Breast epithelium (tissue), 4 donors: Measurements from ENCODE around the gene BTK. TPM values are rescaled to one million over a fixed set of nuclear protein-coding genes. Genes with fewer than 3 reads are reported as not detected.
"Not testable (repeated sequence)": the region's sequence is repeated elsewhere in the genome, so short reads cannot be mapped to it uniquely, and the experiment has no call there.

Source experiments
- DNase-seq, 2 donors: peaks; one replicate each; pipeline ENCODE4 v3.0.0-alpha.2; 2019; ENCODE audit warnings: low spot score in 2 of 2
- H3K27ac ChIP-seq, 2 donors: fragments of 200-600 bp; sonication (generic) in 1 of 2; one replicate each; pipeline ENCODE4 v1.5.1; 2016 to 2019; ENCODE audit warnings: mild to moderate bottlenecking in 1 of 2
- H3K27me3 ChIP-seq, 2 donors: fragments of 200-600 bp; sonication (generic) in 1 of 2; one replicate each; pipeline versions ENCODE4 v1.5.1 to v1.6.0; 2017 to 2019; ENCODE audit warnings: control low read depth in 1 of 2, mild to moderate bottlenecking in 1 of 2
- H3K36me3 ChIP-seq: fragments of 200-600 bp; one replicate; pipeline ENCODE4 v1.5.1; 2019
- H3K4me1 ChIP-seq, 2 donors: fragments of 200-600 bp; sonication (generic); one replicate each; pipeline ENCODE4 v1.5.1; 2016 to 2019; ENCODE audit warnings: control low read depth in 1 of 2
- H3K4me3 ChIP-seq, 3 donors: fragments of 200-600 bp; sonication (generic); 1 replicate in 2 of 3; 2 replicates in 1 of 3; pipeline ENCODE4 v1.5.1; 2016 to 2019; ENCODE audit warnings: mild to moderate bottlenecking in 3 of 3, moderate library complexity in 2 of 3
- H3K9me3 ChIP-seq, 2 donors: fragments of 200-600 bp; sonication (generic) in 1 of 2; one replicate each; pipeline ENCODE4 v1.5.1; 2016 to 2019; ENCODE audit warnings: control low read depth in 1 of 2
- CTCF ChIP-seq, 3 donors: fragments of 450-650 bp; IDR thresholded peaks; one replicate each; pipeline ENCODE4 v1.5.1; 2016 to 2017; ENCODE audit warnings: antibody characterized with exemption in 3 of 3, mild to moderate bottlenecking in 3 of 3, moderate library complexity in 3 of 3
- POLR2A ChIP-seq: fragments of 450-650 bp; IDR thresholded peaks from one replicate; pipeline ENCODE4 v1.6.1; 2016; ENCODE audit warnings: antibody characterized with exemption, mild to moderate bottlenecking, moderate library complexity
- POLR2AphosphoS5 ChIP-seq, 3 donors: sonication (generic); formaldehyde crosslinking; IDR thresholded peaks; one replicate each; pipeline ENCODE4 v1.6.1; 2017; ENCODE audit warnings: antibody characterized with exemption in 3 of 3
- intact Hi-C: fragments of 100-400 bp; cut with DNase I; formaldehyde crosslinking; loops from one replicate; pipeline ENCODE4 v1.15.1; 2023; ENCODE audit warnings: low total_unique reads
- total RNA-seq, 3 donors: library from RNA; depleted of rRNA; stranded (reverse); fragments of >200 nt; gene quantifications; one replicate each; pipeline ENCODE4 v1.1.0, GENCODE V29; 2016

BTK gene
- total RNA-seq, 3 donors from 2014 or later, result 3.9 to 19.7 (median 7.9) TPM

GRCh38 chrX:101348452-101349192 lies 37.4 kb downstream of the BTK start, which contains the start of gene TIMM8A:
Gene TIMM8A (minus strand): TSS chrX:101348742. CDS start chrX:101348664, 78 bp downstream.
- Histone ChIP-seq H3K4me1 (no peaks in the 10 kb centered on the region), H3K9me3 (no peaks in the 10 kb centered on the region), H3K36me3 (no peaks in the 10 kb centered on the region), H3K4me3 (peak within 1 kb of the TSS; percentile 64 to 81 (median 65)), H3K27me3 (peaks cover 0 to 15% of the 10 kb centered on the region in 2 donors), H3K27ac (peak within 1 kb of the TSS; percentile 80 to 92)
- intact Hi-C loops, result no loop called here
- TF ChIP-seq CTCF (IDR thresholded peaks at IDR 0.05), result no peak
- peak; percentile 19 to 71 (median 27) for TF ChIP-seq POLR2AphosphoS5 (IDR thresholded peaks at IDR 0.05)
- DNase-seq, result peak; percentile 62 to 67

GRCh38 chrX:101347859-101348451 lies 38.0 kb downstream of the BTK start:
- intact Hi-C loops, result no loop called here
- no peaks in the 10 kb centered on the region for H3K4me1 ChIP-seq
- H3K36me3 ChIP-seq, result no peaks in the 10 kb centered on the region
- peaks cover 0 to 19% of the 10 kb centered on the region in 2 donors for H3K27me3 ChIP-seq
- no peak for TF ChIP-seq POLR2AphosphoS5 (IDR thresholded peaks at IDR 0.05)
- no peak for TF ChIP-seq POLR2A
- no peak for TF ChIP-seq CTCF (IDR thresholded peaks at IDR 0.05)
- DNase-seq, result no peak
- peak overlapping the region; percentile 64 to 81 (median 65) for H3K4me3 ChIP-seq
- H3K27ac ChIP-seq, result peak overlapping the region; percentile 80 to 92
- H3K9me3 ChIP-seq, result no peaks in the 10 kb centered on the region

- Histone ChIP-seq H3K4me3 (no peak overlapping the region), H3K9me3 (peaks cover 0 to 9% of the 10 kb centered on the region in 2 donors), H3K27ac (no peak overlapping the region), H3K36me3 (no peaks in the 10 kb centered on the region), H3K4me1 (no peaks in the 10 kb centered on the region), H3K27me3 (peaks cover 0 to 8% of the 10 kb centered on the region in 2 donors)
- TF ChIP-seq POLR2AphosphoS5 (IDR thresholded peaks at IDR 0.05) (no peak), POLR2A (no peak), CTCF (IDR thresholded peaks at IDR 0.05) (no peak)
- intact Hi-C loops, result no loop called here
- DNase-seq, result no peak
Observed at GRCh38 chrX:101337776-101338271, 48.2 kb downstream of the BTK start.

- H3K36me3 ChIP-seq, intact Hi-C loops, H3K27me3 ChIP-seq, H3K4me1 ChIP-seq, H3K27ac ChIP-seq, H3K4me3 ChIP-seq, DNase-seq: not testable (repeated sequence)
- H3K9me3 ChIP-seq, result peaks cover 4 to 24% of the 10 kb centered on the region in 2 donors
Observed at GRCh38 chrX:101334310-101334709, 51.7 kb downstream of the BTK start.

- H3K27ac ChIP-seq, H3K27me3 ChIP-seq, intact Hi-C loops, H3K9me3 ChIP-seq, H3K4me3 ChIP-seq, DNase-seq, H3K36me3 ChIP-seq, H3K4me1 ChIP-seq: not testable (repeated sequence)
Observed at GRCh38 chrX:101326600-101326999, 59.4 kb downstream of the BTK start.

GRCh38 chrX:101303790-101304189 lies 82.2 kb downstream of the BTK start:
- no peak for DNase-seq
- H3K27ac ChIP-seq, result no peak overlapping the region
- H3K27me3 ChIP-seq, result peaks cover 0 to 11% of the 10 kb centered on the region in 2 donors
- intact Hi-C loops, result no loop called here
- TF ChIP-seq POLR2AphosphoS5 (IDR thresholded peaks at IDR 0.05) (no peak), CTCF (IDR thresholded peaks at IDR 0.05) (no peak), POLR2A (no peak)
- peaks cover 0 to 6% of the 10 kb centered on the region in 2 donors for H3K9me3 ChIP-seq
- no peaks in the 10 kb centered on the region for H3K36me3 ChIP-seq
- no peaks in the 10 kb centered on the region for H3K4me1 ChIP-seq
- no peak overlapping the region for H3K4me3 ChIP-seq
